ENCODE data around the gene THBS2. TPM values are rescaled to one million over a fixed set of nuclear protein-coding genes. Genes with fewer than 3 reads are reported as not detected.
"Not testable (repeated sequence)": the region's sequence is repeated elsewhere in the genome, so short reads cannot be mapped to it uniquely, and the experiment has no call there.

THBS2 gene
- total RNA-seq: 10 to 100 TPM in 3 of 4 donors, 1 to 10 TPM in 1; 5.4 to 28.3 (median 16.3) TPM

DNA sequence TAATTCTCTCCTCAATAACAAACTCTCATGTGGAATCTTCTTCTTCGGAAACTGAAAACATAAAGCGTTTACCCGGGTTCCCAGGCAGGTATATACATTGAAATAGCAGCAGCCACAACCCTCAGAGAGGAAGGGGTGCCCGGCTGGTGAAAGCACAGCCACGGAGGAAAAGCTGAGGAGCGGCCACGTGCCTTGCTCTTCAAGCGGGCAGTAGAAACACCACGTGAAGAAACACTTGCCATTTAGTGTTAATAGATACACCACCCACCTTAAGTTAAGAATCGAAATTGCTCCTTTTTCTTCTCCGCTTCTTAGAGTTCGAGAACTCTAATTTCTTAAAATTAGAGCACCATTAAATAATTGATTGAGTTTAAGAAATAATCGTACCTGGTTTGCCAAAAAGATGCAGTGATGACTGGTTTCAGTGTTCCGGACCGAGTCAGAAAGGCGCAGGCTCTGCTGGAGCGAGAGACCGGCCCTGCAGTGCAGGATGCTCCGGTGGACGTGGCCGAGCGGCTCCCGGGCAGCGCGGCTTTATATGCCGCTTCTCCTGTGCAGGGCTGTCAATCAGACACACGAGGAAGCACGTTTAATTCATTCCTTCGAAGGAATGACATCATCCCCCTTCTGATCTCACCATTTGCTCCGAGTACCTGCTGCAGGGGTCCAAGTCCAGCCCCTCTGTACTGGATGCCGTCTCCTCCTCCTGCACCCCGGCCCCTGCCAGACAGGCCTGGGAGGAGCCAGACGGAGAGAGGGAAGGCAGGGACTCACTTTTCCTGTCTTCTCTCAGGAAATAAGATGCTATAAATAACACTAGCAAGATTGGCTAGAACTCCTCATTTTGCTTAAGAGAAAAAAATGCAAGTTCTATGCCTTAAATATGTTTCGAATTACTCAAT, at the start of gene THBS2:
Gene THBS2, minus strand, starts transcription at position 510 of the 902 bp plus-strand sequence. CDS start 3,062 bp downstream, outside the sequence.
- H3K27me3 ChIP-seq: peaks cover 0 to 6% of the 10 kb centered on the region in 2 donors
- H3K27ac ChIP-seq: peak within 1 kb of the TSS in 1 of 4 donors; percentile 57
- peaks cover 0 to 10% (median 0%) of the 10 kb centered on the region in 4 donors for H3K4me1 ChIP-seq

DNA sequence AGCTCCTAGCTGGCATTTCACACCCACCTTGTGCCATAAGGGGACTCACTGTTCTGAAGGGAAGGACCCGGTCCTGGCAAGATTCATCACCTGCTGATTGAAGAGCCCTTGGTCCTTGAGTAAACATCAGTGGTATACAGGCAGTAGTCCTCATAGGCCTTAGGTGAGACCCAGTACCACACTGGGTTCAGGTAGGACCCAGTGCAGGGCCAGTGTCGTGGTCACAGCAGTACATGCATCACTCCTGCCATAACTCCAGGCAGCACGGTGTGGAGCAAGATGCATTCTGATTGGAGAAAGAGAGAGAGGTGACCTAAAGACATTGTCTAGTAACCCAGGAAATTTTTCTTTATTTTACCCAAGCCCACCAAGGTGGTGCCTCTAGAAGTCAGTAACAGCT, 49.1 kb upstream of the THBS2 start:
- no peak for TF ChIP-seq POLR2A (IDR thresholded peaks at IDR 0.05)
- TF ChIP-seq, protein P1, sequence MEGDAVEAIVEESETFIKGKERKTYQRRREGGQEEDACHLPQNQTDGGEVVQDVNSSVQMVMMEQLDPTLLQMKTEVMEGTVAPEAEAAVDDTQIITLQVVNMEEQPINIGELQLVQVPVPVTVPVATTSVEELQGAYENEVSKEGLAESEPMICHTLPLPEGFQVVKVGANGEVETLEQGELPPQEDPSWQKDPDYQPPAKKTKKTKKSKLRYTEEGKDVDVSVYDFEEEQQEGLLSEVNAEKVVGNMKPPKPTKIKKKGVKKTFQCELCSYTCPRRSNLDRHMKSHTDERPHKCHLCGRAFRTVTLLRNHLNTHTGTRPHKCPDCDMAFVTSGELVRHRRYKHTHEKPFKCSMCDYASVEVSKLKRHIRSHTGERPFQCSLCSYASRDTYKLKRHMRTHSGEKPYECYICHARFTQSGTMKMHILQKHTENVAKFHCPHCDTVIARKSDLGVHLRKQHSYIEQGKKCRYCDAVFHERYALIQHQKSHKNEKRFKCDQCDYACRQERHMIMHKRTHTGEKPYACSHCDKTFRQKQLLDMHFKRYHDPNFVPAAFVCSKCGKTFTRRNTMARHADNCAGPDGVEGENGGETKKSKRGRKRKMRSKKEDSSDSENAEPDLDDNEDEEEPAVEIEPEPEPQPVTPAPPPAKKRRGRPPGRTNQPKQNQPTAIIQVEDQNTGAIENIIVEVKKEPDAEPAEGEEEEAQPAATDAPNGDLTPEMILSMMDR (IDR thresholded peaks at IDR 0.05): no peak
- Histone ChIP-seq H3K27ac (no peak overlapping the region), H3K9me3 (no peaks in the 10 kb centered on the region), H3K4me3 (no peak overlapping the region), H3K36me3 (no peaks in the 10 kb centered on the region), H3K4me1 (no peaks in the 10 kb centered on the region), H3K27me3 (no peaks in the 10 kb centered on the region)
- no peak for DNase-seq

More for the DNA sequence above, at the start of gene THBS2:
- peak within 1 kb of the TSS in 3 of 4 donors; percentile 7 to 35 (median 32) for H3K4me3 ChIP-seq
- peak in 2 of 3 donors; percentile 47 to 49 for DNase-seq
- no peaks in the 10 kb centered on the region for H3K36me3 ChIP-seq
- TF ChIP-seq, protein P1 (IDR thresholded peaks at IDR 0.05): no peak
- TF ChIP-seq POLR2A (IDR thresholded peaks at IDR 0.05): no peak
- H3K9me3 ChIP-seq: no peaks in the 10 kb centered on the region

- H3K4me3 ChIP-seq: no peak overlapping the region
- H3K27ac ChIP-seq: no peak overlapping the region
- no peaks in the 10 kb centered on the region for H3K27me3 ChIP-seq
- H3K4me1 ChIP-seq: no peaks in the 10 kb centered on the region
- DNase-seq: no peak
- TF ChIP-seq POLR2A (IDR thresholded peaks at IDR 0.05): no peak
- TF ChIP-seq, protein P1 (IDR thresholded peaks at IDR 0.05): no peak
- no peaks in the 10 kb centered on the region for H3K9me3 ChIP-seq
- no peaks in the 10 kb centered on the region for H3K36me3 ChIP-seq
Measured at GRCh38 chr6:169302255-169302654, 48.6 kb upstream of the THBS2 start.

GRCh38 chr6:169300916-169301315, 47.3 kb upstream of the THBS2 start:
- Histone ChIP-seq H3K9me3 (no peaks in the 10 kb centered on the region), H3K4me1 (no peaks in the 10 kb centered on the region), H3K27me3 (no peaks in the 10 kb centered on the region), H3K36me3 (no peaks in the 10 kb centered on the region), H3K4me3 (no peak overlapping the region), H3K27ac (no peak overlapping the region)
- no peak for TF ChIP-seq POLR2A (IDR thresholded peaks at IDR 0.05)
- TF ChIP-seq, protein P1 (IDR thresholded peaks at IDR 0.05): no peak
- DNase-seq: no peak

DNA sequence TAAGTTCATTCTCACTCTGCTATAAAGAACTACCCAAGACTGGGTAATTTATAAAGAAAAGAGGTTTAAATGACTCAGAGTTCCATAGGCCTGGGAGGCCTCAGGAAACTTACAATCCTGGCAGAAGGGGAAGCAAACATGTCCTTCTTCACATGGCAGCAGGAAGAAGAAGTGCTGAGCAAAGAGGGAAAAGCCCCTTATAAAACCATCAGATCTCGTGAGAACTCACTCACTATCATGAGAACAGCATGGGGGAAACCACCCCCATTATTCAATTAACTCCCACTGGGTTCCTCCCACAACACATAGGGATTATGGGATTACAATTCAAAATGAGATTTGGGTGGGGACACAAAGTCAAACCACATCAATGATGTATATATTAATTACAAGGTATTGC, 45.0 kb upstream of the THBS2 start:
- not testable (repeated sequence) for H3K27ac ChIP-seq, DNase-seq, H3K4me3 ChIP-seq, H3K9me3 ChIP-seq, H3K4me1 ChIP-seq, H3K36me3 ChIP-seq, H3K27me3 ChIP-seq

- H3K36me3 ChIP-seq: no peaks in the 10 kb centered on the region
- no peak overlapping the region for H3K4me3 ChIP-seq
- TF ChIP-seq, protein P1 (IDR thresholded peaks at IDR 0.05): no peak
- no peak for TF ChIP-seq POLR2A (IDR thresholded peaks at IDR 0.05)
- no peaks in the 10 kb centered on the region for H3K27me3 ChIP-seq
- no peak for DNase-seq
- no peaks in the 10 kb centered on the region for H3K4me1 ChIP-seq
- no peak overlapping the region for H3K27ac ChIP-seq
- no peaks in the 10 kb centered on the region for H3K9me3 ChIP-seq
Measured at GRCh38 chr6:169296622-169297021, 43.0 kb upstream of the THBS2 start.

Measured in Peyer's patch (tissue), 4 donors.